ENCODE results near the gene UBA6.

- TF ChIP-seq CTCF (conservative IDR thresholded peaks at IDR 0.05): peak; percentile 37
- no peak for TF ChIP-seq ZFX (IDR thresholded peaks at IDR 0.05)
These were observed 23.0 kb upstream of the UBA6 start for GRCh38 chr4:67723949-67724348.

Data from C4-2B (cell line).